ENCODE data around the gene PTOV1.

PTOV1 gene

GRCh38 chr19:49845414-49845813 is 5.5 kb upstream of the PTOV1 start:
- DNase-seq: no peak

DNA sequence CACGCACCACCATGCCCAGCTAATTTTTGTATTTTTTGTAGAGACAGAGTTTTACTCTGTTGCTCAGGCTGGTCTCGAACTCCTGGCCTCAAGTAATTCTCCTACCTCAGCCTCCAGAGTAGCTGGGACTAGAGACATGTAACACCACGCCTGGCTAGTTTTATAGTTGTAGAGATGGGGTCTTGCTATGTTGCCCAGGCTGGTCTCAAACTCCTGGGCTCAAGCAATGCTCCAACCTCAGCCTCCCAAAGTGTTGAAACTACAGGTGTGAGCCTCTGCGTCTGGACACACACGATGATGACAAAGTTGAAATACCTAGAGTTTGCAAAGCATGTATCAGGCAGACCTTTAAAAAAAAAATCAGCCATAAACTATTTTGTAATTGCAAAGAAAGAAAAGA is 4.6 kb upstream of the PTOV1 start:
- no peak for DNase-seq

- no peak for DNase-seq
These were observed 2.9 kb upstream of the PTOV1 start for GRCh38 chr19:49847731-49848696.

- no peak for DNase-seq
These were observed 2.0 kb upstream of the PTOV1 start for GRCh38 chr19:49848938-49849337.

GRCh38 chr19:49849433-49850220 is 1.3 kb upstream of the PTOV1 start:
- DNase-seq: no peak

- no peak for DNase-seq
These were observed 805 bp upstream of the PTOV1 start for GRCh38 chr19:49850221-49850486.

GRCh38 chr19:49851456-49852259 is 699 bp downstream of the PTOV1 start:
- DNase-seq: no peak

GRCh38 chr19:49852631-49853126 is 1.7 kb downstream of the PTOV1 start:
- no peak for DNase-seq

GRCh38 chr19:49853852-49854377 is 3.0 kb downstream of the PTOV1 start:
- DNase-seq: no peak

- no peak for DNase-seq
These were observed 3.7 kb downstream of the PTOV1 start for GRCh38 chr19:49854378-49855263.

DNA sequence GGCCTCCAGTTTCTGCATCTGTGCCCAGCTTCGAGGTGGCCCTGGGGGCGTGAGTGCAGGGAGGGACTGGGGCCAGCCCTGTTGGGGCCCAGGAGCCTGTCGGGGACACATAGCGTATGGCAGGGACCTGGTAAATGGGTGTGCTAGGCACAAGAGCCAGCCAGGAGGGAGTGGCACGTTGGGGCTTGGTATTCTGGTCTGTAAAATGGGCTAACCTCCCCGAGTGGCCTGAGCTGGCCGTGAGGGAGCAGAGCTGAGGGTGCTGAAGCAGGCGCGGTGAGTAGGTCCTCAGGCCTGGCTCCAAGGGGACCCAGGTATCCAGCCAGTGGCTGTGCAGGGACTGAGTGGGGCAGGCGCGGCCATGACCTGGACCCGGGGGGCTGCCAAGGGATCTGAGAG is 4.3 kb downstream of the PTOV1 start:
- no peak for DNase-seq

DNA sequence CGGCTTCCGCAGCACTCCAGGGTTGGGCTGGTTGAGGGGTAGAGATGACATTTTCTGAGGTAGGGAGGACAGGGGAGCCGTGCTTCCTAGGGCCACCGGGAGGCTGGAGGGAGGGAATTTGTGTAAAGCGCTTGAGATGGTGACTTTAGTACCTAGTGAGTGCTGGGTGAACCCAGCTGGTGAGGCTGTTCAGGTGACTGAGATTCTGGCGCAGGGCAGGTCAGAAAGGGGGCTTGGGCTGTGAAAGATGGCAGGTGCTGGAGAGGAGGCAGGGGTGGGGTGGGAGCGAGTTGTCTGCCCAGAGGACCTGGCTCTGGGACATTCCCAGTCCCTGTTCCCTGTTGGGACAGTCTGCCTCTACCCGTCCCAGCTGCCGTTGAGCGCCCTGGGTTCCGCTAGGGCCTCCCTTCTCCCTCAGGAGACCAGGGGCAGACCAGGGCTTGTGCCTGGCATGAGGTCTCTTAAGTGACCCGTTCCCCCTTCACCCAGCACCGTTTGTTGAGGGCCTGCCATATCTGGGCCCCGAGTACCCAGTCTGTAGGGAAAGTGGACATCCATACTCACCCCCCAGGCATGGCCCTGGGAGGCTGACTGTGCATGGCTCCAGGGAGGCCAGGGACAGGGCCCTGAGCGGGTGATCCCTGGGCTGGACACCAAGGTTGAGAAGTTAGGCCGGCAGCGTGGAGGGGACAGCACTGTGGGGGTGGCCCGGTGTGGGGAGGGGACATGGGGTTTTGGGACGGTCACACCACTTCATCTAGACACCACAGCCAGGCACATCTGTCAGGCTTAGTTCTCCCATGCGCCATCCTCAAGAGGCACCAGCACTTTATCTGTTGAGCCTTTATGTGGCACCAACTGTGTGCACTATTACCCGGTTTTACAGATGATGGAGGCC is 5.0 kb downstream of the PTOV1 start:
- DNase-seq: no peak

DNA sequence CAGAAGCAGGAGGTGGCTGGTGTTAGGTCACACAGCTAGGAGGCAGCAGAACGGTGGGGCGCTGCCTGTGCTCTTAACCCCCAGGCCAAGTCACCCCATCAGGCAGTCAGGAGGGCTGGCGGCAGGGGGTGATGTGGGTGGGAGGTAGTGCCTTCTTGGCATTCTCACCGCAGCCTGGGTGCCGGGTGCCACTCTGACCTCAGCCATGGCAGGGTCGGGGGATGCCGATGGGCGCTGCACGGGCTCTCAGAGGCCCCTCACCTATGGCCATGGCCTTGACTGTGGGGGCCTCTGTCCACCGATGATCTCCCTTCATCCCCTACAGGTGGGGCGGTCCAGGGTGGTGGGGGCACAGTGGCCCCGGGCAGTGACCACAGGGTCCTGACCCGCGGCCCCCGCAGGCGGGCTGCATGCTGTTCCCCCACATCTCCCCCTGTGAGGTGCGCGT is 5.6 kb downstream of the PTOV1 start:
- DNase-seq: no peak

GRCh38 chr19:49857061-49857837 is 6.3 kb downstream of the PTOV1 start:
- DNase-seq: no peak

DNA sequence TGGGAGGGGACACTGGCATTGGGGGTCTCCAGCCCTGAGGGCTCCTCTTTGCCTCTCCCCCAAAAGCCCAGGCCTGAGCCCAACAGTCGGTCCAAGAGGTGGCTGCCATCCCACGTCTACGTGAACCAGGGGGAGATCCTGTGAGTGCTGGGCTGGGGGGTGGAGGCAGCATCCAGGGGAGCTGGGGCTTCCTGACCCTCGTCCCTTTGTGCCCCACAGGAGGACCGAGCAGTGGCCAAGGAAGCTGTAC is 6.8 kb downstream of the PTOV1 start:
- DNase-seq: no peak

DNA sequence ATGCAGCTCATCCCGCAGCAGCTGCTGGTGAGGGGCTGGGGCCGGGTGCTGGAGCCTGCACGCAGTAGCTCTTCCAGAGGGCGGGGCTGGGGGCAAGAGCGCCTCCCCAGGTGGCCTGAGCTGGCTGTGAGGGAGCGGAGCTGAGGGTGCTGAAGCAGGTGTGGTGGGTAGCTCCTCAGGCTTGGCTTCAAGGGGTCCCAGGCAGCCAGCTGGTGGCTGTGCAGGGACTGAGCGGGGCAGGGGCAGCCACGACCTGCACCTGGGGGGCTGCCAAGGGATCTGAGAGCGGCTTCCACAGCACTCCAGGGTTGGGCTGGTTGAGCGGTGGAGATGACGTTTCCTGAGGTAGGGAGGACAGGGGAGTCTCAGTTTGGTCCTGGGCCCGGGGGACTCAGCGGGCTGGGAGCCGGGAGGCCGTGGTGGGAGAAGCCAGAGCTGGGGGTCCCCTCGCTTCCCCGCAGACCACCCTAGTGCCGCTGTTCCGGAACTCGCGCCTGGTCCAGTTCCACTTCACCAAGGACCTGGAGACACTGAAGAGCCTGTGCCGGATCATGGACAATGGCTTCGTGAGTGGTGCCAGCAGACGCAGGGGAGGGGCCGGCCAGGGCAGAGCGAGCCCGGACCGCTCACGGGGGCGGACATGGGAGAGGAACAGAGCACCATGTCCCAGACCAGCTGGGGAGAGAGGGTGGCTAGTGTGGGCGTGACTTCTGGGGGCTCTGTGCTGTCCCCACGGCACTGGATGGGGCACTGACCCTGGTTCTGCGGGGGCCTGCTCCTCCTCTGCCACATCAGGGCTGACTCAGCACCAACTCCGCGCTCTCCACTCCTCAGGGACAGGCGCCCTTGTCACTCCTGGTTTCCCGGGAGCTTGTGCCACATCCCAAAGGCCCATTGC is 7.4 kb downstream of the PTOV1 start:
- DNase-seq: no peak

DNA sequence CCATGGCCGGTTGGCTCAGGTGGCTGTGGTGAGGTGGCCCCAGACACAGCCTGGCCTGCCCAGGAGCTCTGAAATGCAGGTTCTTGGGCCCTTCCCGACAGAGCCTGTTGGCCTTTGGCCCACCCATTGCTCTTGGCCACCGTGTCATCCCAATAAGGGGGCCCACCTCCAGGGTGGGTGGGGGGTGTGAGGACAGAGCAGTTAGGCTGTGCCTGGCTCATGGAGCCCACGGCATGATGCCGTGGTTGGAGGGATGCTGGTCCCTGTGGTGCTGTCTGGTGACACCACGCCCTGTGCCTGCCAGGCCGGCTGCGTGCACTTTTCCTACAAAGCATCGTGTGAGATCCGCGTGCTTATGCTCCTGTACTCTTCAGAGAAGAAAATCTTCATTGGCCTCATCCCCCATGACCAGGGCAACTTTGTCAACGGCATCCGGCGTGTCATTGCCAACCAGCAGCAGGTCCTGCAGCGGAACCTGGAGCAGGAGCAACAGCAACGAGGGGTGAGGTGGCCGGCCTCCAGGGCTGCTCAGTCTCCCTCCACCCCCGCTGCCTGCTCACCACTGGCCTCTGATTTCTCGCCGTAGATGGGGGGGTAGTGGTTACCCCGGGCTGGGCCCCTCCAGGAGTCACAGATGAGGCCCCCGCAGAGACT is 8.8 kb downstream of the PTOV1 start:
- DNase-seq: no peak

DNA sequence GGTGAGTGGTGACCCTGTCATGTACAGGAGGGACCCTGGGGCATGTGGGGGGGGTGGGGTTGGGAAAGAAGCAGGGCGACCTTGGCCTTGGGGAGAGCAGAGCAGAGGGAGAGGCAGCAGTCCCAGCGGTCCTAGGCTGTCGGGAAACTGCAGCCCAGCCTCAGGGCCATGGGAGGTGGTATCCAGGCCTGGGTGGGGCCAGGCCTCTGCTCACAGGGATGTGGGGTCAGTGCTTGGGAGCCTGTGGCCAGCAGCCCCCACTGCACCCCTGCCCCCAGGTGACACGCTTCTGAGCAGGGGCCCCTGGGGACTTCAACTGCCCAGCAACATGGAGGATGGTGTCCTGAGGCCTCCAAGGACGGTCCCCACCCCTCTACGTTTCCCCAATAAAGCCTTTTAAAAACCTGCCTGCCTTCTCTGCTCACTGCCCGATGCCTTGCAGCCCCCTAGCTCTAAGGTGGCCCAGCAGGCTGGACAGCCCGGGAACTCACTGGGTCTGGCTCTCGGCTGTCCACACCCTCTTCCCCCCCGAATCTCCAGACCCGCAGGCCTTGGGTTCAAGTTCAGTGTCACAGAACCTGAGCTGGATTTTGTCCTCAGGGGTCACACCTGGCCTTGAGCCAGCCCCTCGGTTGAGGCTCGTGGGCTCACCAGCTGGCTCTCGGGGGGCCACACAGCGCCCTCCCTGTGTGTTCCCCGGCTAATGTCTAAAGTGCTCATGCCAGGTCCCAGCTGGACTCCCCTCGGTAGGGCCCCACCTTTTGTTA is 9.6 kb downstream of the PTOV1 start:
- no peak for DNase-seq

All from cerebellar nuclear complex (tissue), 1 donor.